ENCODE results near the gene AIMP1. TPM values are rescaled to one million over a fixed set of nuclear protein-coding genes. Genes with fewer than 3 reads are reported as not detected.

Gene AIMP1
- total RNA-seq, 1 experiment from 2014 or later: 45.8 TPM

DNA sequence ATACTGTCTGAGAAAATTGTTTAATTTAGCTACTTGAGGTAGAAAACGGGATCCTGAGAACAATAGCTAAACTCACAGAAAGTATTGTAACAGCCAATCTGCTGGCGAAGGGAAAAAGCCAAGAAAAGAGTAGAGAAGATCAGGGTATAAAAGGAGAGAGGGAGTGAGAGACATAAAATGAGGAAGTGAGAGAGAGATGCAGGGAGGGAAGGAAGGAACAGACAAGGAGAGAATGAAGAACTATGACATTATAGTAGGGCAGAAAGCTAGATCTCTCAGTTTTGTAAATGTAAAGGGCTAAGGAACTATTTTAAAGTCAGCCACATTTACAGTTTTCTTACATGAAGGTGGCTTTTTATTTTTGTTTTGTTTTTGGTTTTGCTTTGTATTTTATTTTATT, 53.9 kb downstream of the AIMP1 start:
- Histone ChIP-seq H3K36me3 (ENCODE audit: control insufficient read depth, insufficient read depth, low read length) (no peaks in the 10 kb centered on the region), H3K27me3 (ENCODE audit: control insufficient read depth, insufficient read depth, low read length) (no peaks in the 10 kb centered on the region), H3K9me3 (ENCODE audit: control insufficient read depth, insufficient read depth, low read depth, low read length) (no peaks in the 10 kb centered on the region), H3K4me1 (ENCODE audit: control insufficient read depth, insufficient read depth, low read length) (no peaks in the 10 kb centered on the region), H3K27ac (ENCODE audit: low read length) (no peak overlapping the region), H3K4me3 (ENCODE audit: low read depth in 2 of 2, low read length in 2 of 2) (no peak overlapping the region)
- TF ChIP-seq SIN3A (IDR thresholded peaks at IDR 0.05; ENCODE audit: borderline replicate concordance, insufficient read depth, low read depth, low read length): no peak
- TF ChIP-seq, protein P1, sequence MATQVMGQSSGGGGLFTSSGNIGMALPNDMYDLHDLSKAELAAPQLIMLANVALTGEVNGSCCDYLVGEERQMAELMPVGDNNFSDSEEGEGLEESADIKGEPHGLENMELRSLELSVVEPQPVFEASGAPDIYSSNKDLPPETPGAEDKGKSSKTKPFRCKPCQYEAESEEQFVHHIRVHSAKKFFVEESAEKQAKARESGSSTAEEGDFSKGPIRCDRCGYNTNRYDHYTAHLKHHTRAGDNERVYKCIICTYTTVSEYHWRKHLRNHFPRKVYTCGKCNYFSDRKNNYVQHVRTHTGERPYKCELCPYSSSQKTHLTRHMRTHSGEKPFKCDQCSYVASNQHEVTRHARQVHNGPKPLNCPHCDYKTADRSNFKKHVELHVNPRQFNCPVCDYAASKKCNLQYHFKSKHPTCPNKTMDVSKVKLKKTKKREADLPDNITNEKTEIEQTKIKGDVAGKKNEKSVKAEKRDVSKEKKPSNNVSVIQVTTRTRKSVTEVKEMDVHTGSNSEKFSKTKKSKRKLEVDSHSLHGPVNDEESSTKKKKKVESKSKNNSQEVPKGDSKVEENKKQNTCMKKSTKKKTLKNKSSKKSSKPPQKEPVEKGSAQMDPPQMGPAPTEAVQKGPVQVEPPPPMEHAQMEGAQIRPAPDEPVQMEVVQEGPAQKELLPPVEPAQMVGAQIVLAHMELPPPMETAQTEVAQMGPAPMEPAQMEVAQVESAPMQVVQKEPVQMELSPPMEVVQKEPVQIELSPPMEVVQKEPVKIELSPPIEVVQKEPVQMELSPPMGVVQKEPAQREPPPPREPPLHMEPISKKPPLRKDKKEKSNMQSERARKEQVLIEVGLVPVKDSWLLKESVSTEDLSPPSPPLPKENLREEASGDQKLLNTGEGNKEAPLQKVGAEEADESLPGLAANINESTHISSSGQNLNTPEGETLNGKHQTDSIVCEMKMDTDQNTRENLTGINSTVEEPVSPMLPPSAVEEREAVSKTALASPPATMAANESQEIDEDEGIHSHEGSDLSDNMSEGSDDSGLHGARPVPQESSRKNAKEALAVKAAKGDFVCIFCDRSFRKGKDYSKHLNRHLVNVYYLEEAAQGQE (IDR thresholded peaks at IDR 0.05; ENCODE audit: insufficient read depth in 1 of 2, low read depth in 2 of 2, low read length in 1 of 2): no peak
- TF ChIP-seq, protein P2, sequence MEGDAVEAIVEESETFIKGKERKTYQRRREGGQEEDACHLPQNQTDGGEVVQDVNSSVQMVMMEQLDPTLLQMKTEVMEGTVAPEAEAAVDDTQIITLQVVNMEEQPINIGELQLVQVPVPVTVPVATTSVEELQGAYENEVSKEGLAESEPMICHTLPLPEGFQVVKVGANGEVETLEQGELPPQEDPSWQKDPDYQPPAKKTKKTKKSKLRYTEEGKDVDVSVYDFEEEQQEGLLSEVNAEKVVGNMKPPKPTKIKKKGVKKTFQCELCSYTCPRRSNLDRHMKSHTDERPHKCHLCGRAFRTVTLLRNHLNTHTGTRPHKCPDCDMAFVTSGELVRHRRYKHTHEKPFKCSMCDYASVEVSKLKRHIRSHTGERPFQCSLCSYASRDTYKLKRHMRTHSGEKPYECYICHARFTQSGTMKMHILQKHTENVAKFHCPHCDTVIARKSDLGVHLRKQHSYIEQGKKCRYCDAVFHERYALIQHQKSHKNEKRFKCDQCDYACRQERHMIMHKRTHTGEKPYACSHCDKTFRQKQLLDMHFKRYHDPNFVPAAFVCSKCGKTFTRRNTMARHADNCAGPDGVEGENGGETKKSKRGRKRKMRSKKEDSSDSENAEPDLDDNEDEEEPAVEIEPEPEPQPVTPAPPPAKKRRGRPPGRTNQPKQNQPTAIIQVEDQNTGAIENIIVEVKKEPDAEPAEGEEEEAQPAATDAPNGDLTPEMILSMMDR (IDR thresholded peaks at IDR 0.05): no peak
- no peak for TF ChIP-seq TCF7L2 (IDR thresholded peaks at IDR 0.05; ENCODE audit: low read depth, low read length)
- no peak for TF ChIP-seq POLR2AphosphoS5 (IDR thresholded peaks at IDR 0.05; ENCODE audit: low read depth, low read length)
- intact Hi-C loops (cut with micrococcal nuclease; ENCODE audit: unreplicated experiment): loop anchor here (5.0 kb wide), 1 partner anchor 812 kb away; no protein-coding TSS in a partner anchor
- CTCF ChIA-PET: interaction anchor here (0.6 kb wide), 1 partner anchor 35 kb away, joined by 3 read pairs; no protein-coding TSS in a partner anchor
- in situ Hi-C loops (cut with HindIII; ENCODE audit: low pct_unique_long_range_greater_than_20kb, low sequenced_read_pairs): no loop called here
- POLR2A ChIA-PET: no interaction called here
- no peak for ATAC-seq
- DNase-seq (ENCODE audit: low read depth, low spot score): no peak
- no TSS peak for BruUV-seq (replicated peaks)

DNA sequence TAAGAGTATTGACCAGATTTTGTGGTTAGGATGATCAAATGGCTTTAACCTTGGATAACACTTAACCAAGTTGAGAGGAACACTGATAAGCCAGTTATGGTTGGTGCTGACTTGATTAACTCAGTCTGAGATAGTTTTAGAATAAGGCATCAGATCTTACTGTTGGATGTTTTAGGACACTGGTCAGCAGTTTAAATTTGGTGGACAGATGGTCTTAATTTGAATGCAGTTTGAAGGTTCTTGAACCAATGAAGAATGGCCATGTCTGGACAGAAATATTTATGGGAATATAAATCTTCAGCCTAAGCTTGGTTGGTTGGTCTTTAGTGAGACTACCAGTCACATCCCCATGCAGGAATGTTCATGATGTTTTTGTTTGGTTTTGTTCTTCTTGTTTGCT, 54.8 kb downstream of the AIMP1 start:
- POLR2A ChIA-PET: no interaction called here
- Histone ChIP-seq H3K4me1 (ENCODE audit: control insufficient read depth, insufficient read depth, low read length) (no peaks in the 10 kb centered on the region), H3K27ac (ENCODE audit: low read length) (no peak overlapping the region), H3K4me3 (ENCODE audit: low read depth in 2 of 2, low read length in 2 of 2) (no peak overlapping the region), H3K36me3 (ENCODE audit: control insufficient read depth, insufficient read depth, low read length) (no peaks in the 10 kb centered on the region), H3K27me3 (ENCODE audit: control insufficient read depth, insufficient read depth, low read length) (no peaks in the 10 kb centered on the region), H3K9me3 (ENCODE audit: control insufficient read depth, insufficient read depth, low read depth, low read length) (no peaks in the 10 kb centered on the region)
- DNase-seq (ENCODE audit: low read depth, low spot score) (no peak), ATAC-seq (no peak)
- CTCF ChIA-PET: no interaction called here
- BruUV-seq (replicated peaks): no TSS peak
- TF ChIP-seq SIN3A (IDR thresholded peaks at IDR 0.05; ENCODE audit: borderline replicate concordance, insufficient read depth, low read depth, low read length): no peak
- no peak for TF ChIP-seq TCF7L2 (IDR thresholded peaks at IDR 0.05; ENCODE audit: low read depth, low read length)
- TF ChIP-seq, protein P1 (IDR thresholded peaks at IDR 0.05; ENCODE audit: insufficient read depth in 1 of 2, low read depth in 2 of 2, low read length in 1 of 2): no peak
- TF ChIP-seq, protein P2 (IDR thresholded peaks at IDR 0.05): no peak
- no peak for TF ChIP-seq POLR2AphosphoS5 (IDR thresholded peaks at IDR 0.05; ENCODE audit: low read depth, low read length)
- intact Hi-C loops (cut with micrococcal nuclease; ENCODE audit: unreplicated experiment) (loop anchor here (5.0 kb wide), 1 partner anchor 811 kb away; no protein-coding TSS in a partner anchor), in situ Hi-C loops (cut with HindIII; ENCODE audit: low pct_unique_long_range_greater_than_20kb, low sequenced_read_pairs) (no loop called here)
